HG02588 (cell line): ENCODE measurements around the gene NTPCR.
"Not testable (repeated sequence)": the region's sequence is repeated elsewhere in the genome, so short reads cannot be mapped to it uniquely, and the experiment has no call there.

Experiments
- ATAC-seq: cut with Tn5 transposase; IDR thresholded peaks from one replicate; pipeline ENCODE4 v1.9.1; 2021; ENCODE audit warnings: mild to moderate bottlenecking, moderate library complexity; ENCODE audit not compliant: unreplicated experiment

NTPCR gene

DNA sequence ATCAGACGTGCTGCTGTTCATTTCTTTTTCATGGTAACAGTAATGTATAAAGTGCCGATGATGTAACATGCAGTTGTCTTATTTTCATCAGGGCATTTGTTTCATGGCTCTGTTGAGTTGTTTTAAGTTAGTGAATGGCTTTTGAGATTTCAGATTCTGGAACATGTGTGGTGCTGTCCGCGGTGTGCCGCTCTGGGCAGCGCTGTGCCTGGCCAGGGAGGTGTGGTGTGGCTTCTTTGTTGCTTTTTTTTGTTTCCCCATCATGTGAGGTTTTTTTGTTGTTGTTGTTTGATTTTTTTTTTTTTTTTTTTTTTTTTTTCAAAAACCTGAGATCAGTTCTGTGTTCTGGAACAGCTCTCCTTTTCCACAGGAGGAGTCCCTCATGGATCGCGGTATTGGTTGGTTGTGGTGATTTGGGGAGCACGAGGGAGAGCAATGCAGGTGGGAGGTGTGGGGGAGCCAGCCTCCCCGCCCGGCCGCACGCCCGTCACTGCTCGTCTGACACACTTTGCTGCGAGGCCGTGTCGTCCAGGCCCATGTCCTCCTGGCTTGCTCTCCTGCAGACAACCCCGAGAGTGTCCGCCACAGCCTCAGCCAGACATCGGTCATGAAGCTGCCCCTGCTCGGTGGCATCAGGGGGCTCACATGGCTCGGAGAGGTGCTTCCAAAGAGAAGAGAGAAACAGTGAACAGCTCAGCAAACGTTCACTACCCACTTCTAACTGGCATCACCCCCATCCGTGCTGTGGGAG is 33.6 kb downstream of the NTPCR start:
- ATAC-seq, result no peak

DNA sequence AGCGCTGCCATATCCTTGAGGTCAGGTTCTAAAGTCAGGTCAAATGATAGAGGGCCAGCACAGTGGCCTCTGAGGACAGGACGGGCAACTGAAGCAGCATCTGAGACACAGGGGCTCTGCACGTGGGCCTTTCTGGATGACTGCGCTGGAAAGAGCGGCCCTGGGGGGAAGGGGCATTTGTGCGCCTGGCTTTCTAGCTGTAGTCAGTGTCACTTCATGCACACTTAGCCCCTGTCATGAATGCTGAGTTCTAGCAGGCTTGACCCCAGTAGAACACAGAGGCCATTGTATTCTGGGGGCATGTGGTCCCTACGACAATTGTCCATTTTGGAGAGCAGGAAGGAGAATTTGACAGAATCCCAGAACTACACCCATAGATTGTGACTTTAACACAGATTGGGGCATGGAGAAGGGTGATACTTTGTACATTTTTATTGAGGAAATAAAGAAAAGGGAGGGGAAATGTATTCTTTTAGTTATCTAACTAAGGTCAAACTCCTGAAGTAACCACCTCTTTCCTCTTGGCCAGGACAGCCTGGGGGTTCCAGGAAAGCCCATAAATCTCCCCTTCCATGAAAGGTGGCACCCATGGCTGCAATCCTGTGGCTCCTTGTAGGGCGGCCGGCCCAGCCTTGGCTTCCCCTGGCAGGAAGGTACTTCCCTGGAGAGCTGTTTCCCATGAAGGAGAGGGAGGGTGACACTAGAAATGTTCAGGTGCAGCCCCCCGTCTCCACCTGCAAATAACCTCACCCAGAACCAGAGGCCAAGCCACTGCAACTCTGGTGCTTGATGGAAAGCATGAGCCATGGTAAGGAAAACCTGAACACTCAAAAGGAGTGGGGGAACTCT is 34.4 kb downstream of the NTPCR start:
- ATAC-seq, result no peak

DNA sequence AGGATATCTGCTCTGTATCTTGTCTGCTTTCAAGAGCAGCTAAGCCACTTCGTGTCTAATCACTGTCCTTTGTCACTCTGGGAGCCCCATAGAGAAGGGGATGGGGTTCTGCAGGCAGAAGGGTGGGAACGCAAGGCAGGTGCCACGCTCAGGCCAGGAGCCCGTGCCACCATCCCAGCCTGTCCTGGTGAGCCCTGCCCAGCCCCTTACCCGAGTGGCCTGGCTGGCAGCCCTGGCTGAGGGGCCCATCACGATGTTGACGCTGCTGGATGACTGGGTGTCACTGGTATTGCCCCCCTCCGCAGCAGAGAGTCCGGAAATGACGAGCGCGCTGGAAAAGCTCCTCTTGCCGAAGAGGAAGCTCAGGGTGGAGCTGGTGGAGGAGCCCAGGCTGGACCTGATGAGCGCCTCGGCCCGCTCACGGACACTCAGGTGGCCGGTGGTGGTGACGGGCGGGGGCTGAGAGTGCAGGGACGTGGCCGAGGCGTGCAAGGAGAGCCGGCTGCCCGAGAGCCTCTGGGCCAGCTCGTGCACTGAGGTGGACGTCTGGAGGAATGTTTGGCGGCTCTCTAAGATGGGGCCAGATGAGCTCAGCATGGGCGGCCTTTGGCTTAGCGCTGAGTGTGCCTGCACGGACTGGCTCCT is 35.6 kb downstream of the NTPCR start:
- ATAC-seq, result no peak

DNA sequence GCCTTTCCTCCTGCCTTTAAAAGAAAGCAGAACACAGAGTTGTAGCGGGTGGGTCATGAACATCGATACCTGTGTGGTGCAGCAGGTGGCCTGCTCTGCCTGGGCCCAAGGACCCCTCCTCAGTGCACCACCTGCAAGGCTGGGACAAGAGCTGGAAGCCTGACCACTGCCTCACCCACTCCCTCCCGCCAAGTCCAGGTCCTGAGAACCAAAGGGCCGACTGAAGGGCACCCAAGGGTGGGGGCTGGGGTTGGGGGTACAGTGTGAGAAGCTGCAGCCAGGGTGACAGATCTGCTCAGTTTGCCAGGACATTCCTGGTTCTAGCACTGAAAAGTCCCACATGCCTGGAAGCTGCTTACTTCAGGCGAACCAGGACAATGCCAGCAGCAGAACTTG is 36.1 kb downstream of the NTPCR start:
- no peak for ATAC-seq

DNA sequence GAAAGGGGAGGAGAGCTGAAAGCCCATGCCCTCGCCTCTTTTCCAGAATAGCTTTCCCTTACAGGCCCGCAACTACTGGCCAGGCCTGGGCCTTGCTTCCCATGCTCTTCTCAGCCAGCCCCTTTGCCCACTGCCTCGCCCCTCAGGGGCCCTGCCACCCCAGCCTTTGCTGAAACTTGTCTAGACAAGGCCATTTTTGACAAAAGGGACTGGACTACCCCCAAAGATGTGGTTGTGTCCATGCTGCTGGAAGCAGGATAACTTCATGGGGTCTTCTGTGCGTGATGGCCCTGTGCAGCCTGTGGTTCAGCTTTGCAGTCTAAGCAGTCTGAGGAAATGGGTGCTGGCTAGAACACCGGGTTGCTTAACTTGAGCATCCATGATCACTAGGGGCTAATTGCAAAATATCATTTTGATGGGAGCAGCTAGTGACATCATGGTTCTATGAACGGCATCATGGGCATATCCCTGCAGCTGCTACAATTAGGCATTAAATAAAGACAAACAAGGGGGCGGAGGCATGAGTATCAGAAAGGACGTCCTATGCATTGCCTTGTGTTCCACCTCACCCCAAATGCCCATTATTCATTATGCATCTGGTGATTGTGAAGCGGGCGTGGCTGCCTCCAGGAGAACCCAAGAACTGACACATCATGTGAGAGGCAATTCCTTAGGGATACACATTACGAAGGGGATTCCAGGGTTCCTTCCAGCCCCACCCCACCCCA is 36.8 kb downstream of the NTPCR start:
- no peak for ATAC-seq

DNA sequence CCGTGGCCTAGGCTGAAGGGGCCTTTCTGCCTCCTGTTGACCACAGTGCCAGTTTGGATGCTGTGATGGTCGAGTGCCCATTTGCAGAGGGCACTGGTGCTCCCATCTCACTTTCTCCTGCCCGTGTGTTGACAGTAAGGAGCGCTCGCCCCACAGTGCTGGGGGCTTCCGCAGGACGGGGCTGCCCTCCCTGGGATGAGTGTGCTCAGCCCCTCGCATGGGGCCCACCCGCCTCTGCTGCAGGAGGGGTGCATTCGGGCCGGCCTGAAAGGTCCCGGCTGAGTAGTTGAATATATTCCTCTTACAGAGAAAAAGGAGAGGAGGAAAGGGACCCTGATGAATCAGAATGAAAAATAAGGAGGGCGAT is 37.3 kb downstream of the NTPCR start:
- no peak for ATAC-seq

DNA sequence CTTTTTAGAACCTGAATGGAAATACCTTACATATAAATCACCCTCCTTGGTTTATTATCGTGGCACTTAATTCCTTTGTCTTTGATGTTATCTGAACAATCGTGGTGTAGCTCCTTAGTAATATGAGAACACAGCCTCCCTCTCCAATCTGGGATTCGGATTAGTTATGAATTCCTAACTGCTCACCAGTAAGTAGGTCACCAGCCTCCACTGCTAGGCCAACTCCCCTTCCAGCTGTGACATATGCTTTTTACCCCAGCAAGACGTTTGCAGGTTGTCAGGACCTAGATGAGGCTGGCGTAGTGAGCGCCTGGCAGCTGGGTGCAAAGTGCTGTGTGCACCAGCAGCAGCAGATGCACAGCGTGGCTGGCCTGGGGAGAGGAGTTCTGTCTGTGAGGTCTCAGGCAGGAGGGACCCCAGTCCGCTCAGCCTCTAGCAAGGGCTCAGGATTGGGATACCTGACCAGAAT is 38.2 kb downstream of the NTPCR start:
- ATAC-seq, result no peak

DNA sequence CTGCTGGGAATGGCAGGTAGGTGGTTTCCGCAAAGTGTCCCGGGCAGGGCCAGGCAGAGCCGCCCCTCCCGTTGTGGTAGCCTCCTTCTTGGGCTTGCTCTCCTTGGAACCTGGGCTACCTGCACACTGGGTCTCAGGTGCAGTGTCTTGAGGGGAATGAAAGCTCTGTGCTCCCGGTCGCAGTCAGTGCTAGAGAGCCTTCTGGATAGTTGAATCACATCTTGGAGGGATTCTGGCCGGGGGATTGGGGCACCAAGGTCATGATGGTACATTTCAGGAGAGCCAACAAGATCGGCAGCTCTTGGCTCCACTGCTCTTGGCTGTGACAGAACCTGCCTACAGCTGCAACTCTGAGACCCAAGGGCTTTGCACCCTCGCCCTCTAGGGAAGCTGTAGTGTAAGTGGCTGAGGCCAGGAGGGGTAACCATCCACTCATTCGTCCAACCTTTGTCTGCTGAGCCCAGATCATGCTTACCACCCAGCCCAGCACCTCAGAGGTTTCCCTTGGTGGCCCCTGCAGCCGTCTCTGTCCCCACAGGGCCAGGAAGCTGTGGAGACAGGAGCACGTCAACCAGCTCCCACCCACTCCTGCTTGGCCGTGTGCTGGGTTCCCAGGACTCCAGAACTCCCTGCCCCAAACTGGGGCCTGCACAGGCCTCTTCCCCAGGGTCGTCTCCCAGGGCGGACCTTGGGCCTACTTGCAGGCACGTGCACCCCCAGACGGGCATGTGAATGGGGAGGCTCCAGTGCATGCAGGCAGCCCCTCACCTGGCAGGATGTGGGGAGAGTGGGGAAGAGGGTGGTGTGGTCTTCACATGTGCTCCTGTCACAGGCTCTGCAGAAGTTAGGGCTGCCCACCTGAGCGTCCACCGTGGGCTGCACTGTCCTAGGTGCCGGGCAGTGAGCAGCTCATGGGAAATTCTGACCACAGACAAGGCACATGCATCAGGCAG is 40.0 kb downstream of the NTPCR start:
- no peak for ATAC-seq

DNA sequence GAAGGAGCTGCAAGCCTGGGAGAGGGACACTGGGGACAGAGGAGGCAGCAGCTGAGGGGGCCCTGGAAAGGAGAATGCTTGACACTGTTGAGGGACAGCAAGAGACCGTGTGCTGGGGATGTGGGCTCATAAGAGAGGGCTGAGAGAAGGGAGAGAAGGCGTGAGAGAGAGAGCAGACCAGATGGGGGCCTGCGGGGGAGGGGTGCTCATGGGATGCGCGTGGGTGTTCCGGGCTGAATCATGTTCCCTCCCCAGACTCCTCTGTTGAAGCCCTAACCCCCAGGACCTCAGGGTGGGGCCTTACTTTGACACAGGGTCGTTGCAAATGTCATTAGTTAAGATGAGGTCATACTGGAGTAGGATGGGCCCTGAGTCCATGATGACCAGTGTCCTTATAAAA is 40.8 kb downstream of the NTPCR start:
- no peak for ATAC-seq

DNA sequence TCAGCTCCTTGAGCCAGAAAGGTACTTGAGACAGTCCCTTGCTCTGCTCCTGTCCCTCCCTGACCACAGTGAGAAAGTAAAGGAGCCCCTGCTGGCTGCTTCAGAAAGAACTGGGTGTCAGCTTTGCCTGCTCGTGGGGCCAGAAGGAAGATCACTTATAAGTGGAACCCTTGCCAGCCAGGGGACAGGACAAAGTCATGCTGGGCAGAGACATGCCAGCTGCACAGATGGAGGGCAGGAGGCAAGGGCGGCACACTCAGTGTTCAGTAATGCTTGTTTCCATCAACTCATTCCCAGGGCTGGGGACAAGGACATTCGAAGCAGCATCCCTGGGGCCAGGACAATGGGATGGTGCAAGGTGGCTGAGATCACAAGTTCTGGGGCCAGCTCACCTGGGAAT is 41.8 kb downstream of the NTPCR start:
- ATAC-seq, result no peak

DNA sequence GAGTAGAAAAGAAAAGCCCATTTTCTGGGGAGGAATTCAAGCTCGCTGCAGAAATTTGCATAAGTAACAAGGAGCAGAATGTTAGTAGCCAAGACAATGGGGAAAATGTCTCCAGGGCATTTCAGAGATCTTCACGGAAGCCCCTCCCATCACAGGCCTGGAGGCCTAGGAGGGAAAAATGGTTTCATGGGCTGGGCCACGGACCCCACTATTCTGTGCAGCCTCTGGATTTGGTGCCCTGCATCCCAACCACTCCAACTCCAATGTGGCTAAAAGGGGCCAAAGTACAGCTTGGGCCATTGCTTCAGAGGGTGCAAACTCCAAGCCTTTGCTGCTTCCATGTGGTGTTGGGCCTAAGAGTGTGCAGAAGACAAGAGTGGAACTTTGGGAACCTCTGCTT is 43.1 kb downstream of the NTPCR start:
- ATAC-seq, result no peak

DNA sequence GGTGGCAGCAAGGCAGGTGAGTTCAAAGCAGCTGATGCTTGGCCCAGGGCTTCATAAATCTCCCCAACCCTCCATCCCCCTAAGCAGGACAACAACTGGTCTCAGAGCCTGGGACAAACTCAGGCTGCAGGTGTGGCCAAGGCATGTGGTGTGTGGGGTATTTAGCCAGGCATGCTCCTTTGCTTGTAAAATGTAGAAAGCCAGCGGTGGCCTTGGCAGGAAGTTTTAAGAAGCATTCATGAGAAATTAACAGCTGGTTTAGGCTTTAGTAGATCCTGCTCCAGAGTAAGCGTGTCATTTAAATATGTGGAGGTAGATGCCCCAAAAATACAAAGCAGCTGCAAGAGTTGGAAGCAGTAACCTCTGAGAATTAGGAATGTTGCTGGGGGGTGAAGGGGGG is 44.8 kb downstream of the NTPCR start:
- no peak for ATAC-seq

DNA sequence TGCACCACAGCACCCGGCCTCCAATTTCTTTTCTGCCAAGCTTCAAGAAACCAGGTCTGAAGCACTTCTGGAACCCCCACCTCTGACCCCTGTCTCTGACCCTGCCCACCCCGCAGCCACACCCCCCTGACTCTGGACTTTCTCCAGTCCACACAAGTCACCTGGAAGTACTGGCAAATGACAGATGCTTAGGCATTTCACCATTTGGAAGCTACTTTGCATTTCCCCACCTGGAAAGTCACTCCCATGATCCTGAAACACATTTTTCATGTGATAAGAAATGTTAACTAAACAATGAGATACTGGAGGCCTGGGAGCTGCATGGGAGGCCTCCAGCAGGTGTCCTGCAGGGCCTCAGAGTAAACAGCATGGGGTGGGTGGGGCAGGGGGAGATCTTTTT is 45.7 kb downstream of the NTPCR start:
- ATAC-seq, result no peak

DNA sequence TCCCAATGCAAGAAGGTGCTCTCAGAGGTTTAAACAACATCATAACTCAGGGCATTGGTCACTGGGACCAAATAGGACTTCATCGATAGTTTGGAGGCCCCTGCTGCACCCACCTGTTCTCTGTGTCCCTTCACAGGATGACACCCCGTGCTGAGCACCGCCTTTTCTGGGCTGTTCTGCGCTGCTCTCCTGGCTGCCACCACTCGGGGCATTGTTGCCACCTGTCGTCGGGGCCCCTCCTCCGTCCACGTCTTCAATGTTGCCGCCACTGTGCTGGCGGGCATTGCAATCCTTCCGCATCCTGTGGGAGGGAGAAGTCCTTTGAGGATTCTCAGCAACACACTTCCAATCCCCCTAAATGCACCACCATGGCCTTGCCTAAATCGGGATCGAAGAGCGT is 47.7 kb downstream of the NTPCR start:
- no peak for ATAC-seq

DNA sequence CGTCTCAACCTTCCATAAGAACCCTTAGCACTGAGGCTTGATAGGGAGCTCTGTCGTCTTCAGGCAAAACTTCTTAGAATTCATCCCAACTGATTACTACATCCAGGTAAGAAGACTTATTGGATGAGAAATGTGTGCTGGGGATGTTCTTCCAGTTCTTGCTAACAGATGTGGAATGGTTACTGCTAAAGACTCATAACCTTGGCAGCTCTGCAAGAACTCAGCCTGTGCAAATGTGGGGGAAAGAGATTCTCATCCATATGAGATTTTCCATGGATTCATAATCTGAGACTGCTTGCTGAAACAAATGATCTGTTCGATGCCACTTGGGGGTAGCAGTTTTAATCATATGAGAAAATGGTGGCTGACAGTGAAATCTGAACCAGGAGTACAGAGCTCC is 48.2 kb downstream of the NTPCR start:
- no peak for ATAC-seq

DNA sequence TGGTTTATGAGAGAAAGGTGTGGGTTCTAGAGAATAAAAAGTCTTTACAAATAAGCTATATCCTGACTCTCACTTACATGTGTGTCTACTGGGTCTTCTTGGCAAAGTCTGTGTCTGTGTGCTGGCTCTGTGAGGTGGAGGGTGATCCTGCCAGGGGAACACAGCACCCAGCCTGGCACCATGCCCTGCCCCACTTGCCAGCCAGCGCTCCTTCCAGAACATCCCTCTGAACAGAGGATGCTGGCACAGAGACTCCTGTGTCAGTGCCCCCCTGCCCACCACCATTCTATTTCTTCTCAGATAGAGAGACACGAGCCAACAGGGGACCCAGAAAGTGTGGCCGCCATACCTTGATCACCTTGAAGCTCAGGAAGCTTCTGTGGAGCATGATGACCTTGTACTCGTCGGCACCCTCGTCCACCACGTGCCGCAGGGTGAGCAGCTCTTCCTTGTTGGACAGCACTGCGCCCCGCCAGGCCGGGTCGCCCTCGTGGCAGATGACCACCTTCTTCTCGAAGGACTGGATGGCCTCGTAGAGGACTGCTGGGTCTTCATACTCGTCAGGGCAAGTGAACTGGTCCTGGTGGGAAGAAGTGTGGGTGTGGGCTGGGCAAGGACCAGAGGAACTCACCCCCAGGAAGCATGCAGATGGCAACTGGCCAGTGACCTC is 49.7 kb downstream of the NTPCR start:
- ATAC-seq, result no peak

DNA sequence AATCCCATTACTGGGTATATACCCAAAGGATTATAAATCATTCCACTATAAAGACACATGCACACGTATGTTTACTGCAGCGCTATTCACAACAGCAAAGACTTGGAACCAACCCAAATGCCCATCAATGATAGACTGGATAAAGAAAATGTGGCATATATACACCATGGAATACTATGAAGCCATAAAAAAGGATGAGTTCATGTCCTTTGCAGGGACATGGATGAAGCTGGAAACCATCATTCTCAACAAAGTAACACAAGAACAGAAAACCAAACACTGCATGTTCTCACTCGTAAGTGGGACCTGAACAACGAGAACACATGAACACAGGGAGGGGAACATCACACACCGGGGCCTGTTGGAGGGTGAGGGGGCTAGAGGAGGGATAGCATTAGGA is 53.2 kb downstream of the NTPCR start:
- ATAC-seq, result not testable (repeated sequence)

DNA sequence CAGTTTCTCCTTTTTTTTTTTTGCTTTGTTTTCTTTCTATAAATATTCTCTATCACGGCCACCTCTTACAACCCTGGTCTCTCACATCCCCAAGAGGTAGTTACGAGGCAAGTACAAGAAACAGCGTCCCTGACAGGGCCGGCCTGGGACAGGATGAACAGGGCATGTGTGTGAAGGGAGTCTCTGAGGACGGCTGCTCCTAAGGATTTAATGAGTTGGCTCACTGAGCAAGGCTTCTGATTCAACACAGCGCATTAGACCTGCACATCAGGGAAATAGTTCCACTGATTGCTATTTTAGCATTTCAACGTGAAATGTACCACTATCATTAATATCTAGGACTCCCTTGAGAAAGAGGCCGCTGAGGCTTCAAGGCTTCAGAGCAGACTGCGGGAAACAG is 54.0 kb downstream of the NTPCR start:
- no peak for ATAC-seq

DNA sequence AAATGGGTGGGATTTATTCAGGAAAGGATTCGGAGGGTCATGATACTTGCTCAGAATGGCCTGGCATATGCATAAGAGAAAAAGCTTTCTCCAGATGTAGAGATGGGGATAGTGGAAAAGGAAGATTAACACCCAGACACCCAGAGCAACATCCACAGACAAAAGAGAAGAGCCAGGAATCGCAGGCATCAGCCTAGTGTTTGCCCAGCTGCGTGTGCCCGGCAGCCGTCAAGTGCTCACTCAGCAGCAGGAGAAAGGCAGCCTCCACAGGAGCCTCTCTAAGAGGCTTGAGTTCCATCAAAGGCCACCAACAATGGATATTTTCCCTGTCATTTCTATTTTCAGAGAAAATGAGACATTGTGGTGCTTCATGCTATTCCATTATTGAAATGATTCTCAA is 54.7 kb downstream of the NTPCR start:
- ATAC-seq, result no peak

DNA sequence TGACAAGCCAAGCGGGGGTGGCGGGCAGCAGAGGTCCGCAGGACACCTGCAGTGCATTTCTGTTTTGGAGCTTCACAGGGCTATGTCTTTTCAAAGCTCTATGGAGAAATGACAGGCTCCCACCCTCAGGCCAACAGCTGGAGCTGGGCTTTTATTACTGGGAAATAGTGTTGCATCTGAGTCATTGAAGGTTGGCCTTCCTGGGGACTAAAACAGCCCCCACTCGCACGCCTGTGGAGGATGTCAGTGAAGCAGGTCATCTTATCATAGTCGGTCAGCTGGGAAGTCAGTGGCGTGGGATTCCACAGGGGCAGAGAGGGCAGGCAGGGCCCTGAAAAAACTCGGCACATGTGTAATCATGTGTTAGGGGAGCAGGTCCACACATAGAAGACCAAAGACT is 55.3 kb downstream of the NTPCR start:
- no peak for ATAC-seq
